Hepatocyte (in vitro differentiated cells): Measurements from ENCODE around the gene SLC41A2. TPM values are rescaled to one million over a fixed set of nuclear protein-coding genes. Genes with fewer than 3 reads are reported as not detected.

Experiments used
- DNase-seq: peaks from one replicate; pipeline ENCODE4 v3.0.0-alpha.2; 2016; ENCODE audit warnings: low spot score
- H2AFZ ChIP-seq: fragments of 200-600 bp; sonication (generic); 2 replicates; pipeline ENCODE4 v1.6.0; 2016; ENCODE audit warnings: antibody characterized with exemption, mild to moderate bottlenecking
- H3K27ac ChIP-seq: fragments of 200-600 bp; sonication (generic); 2 replicates; pipeline ENCODE4 v1.5.1; 2016; ENCODE audit warnings: mild to moderate bottlenecking
- H3K27me3 ChIP-seq: fragments of 200-600 bp; sonication (generic); 2 replicates; pipeline ENCODE4 v1.6.1; 2016
- H3K36me3 ChIP-seq: fragments of 200-600 bp; sonication (generic); replicated peaks from 2 replicates; pipeline ENCODE4 v1.5.1; 2016; ENCODE audit warnings: low read depth; ENCODE audit not compliant: insufficient read depth
- H3K4me1 ChIP-seq: fragments of 200-600 bp; sonication (generic); 2 replicates; pipeline ENCODE4 v1.5.1; 2016; ENCODE audit warnings: mild to moderate bottlenecking, moderate library complexity; ENCODE audit not compliant: insufficient read depth
- H3K4me2 ChIP-seq: fragments of 200-600 bp; sonication (generic); 2 replicates; pipeline ENCODE4 v1.6.0; 2016
- H3K4me3 ChIP-seq: fragments of 200-600 bp; sonication (generic); 2 replicates; pipeline ENCODE4 v1.5.1; 2016; ENCODE audit warnings: mild to moderate bottlenecking
- H3K79me2 ChIP-seq: fragments of 200-600 bp; sonication (generic); 2 replicates; pipeline ENCODE4 v1.6.0; 2017; ENCODE audit warnings: mild to moderate bottlenecking
- H3K9me2 ChIP-seq: fragments of 200-600 bp; sonication (generic); replicated peaks from 2 replicates; pipeline ENCODE4 v1.6.0; 2017; ENCODE audit warnings: mild to moderate bottlenecking; ENCODE audit not compliant: insufficient read depth
- H3K9me3 ChIP-seq: fragments of 200-600 bp; sonication (generic); 2 replicates; pipeline ENCODE4 v1.5.1; 2016; ENCODE audit warnings: low read depth, mild to moderate bottlenecking
- H4K20me1 ChIP-seq: fragments of 200-600 bp; sonication (generic); 2 replicates; pipeline ENCODE4 v1.6.0; 2016; ENCODE audit warnings: mild to moderate bottlenecking; ENCODE audit not compliant: insufficient read depth, poor library complexity, severe bottlenecking
- EZH2 ChIP-seq: fragments of 200-600 bp; sonication (generic); IDR thresholded peaks from 2 replicates; pipeline ENCODE4 v1.6.1; 2016; ENCODE audit warnings: antibody characterized with exemption, mild to moderate bottlenecking, borderline replicate concordance
- EZH2phosphoT487 ChIP-seq: fragments of 200-600 bp; sonication (generic); IDR thresholded peaks from one replicate; pipeline ENCODE4 v1.6.1; 2018; ENCODE audit warnings: antibody characterized with exemption, mild to moderate bottlenecking, low read depth, moderate library complexity; ENCODE audit not compliant: unreplicated experiment, severe bottlenecking
- WGBS: methylation state at CpG from one replicate; pipeline ENCODE4 v1.1.6; 2016; ENCODE audit warnings: low lambda C conversion rate; ENCODE audit errors: missing lambda C conversion rate; 5-methylcytosine and 5-hydroxymethylcytosine counted together
- polyA plus RNA-seq: library from polyadenylated mRNA; unstranded; fragments of >200 nt; fragmentation: Nextera tagmentation; extraction: Ambion mirVana; gene quantifications from 2 replicates; pipeline ENCODE4 v1.2.1, GENCODE V29; 2016
- total RNA-seq: library from RNA; depleted of rRNA; stranded (reverse); fragments of >200 nt; gene quantifications from 2 replicates; pipeline ENCODE4 v1.2.3, GENCODE V29; 2014
- TF ChIP-seq, protein P1 (sequence below): fragments of 200-600 bp; sonication (generic); IDR thresholded peaks from 2 replicates; pipeline ENCODE4 v1.5.1; 2016; ENCODE audit warnings: antibody characterized with exemption, mild to moderate bottlenecking; ENCODE audit not compliant: poor library complexity

SLC41A2 gene
- total RNA-seq (42.8 and 48.2 TPM in 2 replicates), polyA plus RNA-seq (8.3 and 8.4 TPM in 2 replicates)

DNA sequence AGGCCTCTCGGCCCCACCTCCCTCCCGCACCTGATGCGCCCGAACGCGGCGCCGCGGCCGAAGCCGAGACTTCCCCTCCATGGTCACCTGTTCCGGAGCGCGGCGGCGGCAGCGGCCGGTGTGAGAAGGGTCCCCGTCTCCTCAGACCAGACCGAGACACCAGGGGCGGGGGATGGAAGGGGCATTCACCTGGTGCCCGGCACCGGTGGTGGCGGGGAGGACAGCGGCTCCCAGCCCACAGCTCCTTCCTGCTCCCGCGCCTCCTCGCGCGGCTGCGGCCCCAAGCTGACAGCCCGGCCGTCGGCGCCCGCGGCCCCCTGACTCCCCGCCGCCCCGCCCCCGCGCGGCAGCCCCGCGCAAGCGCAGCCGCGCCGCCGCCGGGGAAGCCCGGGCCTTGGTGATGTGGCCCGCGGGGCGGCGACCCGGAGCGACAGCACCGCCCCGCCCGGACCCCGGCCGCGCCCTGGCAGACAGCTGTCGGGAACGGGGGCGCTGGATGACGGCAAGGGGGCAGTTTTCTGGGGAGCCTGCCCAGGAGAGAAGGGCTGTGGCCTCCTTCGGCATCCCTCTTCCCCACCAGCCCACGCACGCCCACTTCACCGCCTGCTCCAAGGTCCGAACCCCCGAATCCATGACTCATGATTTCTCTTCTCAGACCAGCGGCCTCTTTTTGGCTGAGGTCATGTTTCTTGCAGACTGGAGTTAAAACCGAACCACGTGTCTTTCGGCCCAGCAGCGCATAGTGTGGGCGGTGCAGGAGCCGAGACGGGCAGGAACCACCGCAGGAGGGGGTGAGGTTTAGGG, at the start of gene SLC41A2:
SLC41A2 (minus strand) TSS at position 290 of the 804 bp plus-strand sequence. CDS start 29,763 bp downstream, outside the sequence.
- H3K4me2 ChIP-seq, result peak within 1 kb of the TSS; percentile 88
- peak; percentile 89 for DNase-seq
- peak within 1 kb of the TSS; percentile 97 for H2AFZ ChIP-seq
- H3K36me3 ChIP-seq, result no peaks in the 10 kb centered on the region
- TF ChIP-seq EZH2phosphoT487 (no peak), EZH2 (no peak)
- TF ChIP-seq, protein P1, sequence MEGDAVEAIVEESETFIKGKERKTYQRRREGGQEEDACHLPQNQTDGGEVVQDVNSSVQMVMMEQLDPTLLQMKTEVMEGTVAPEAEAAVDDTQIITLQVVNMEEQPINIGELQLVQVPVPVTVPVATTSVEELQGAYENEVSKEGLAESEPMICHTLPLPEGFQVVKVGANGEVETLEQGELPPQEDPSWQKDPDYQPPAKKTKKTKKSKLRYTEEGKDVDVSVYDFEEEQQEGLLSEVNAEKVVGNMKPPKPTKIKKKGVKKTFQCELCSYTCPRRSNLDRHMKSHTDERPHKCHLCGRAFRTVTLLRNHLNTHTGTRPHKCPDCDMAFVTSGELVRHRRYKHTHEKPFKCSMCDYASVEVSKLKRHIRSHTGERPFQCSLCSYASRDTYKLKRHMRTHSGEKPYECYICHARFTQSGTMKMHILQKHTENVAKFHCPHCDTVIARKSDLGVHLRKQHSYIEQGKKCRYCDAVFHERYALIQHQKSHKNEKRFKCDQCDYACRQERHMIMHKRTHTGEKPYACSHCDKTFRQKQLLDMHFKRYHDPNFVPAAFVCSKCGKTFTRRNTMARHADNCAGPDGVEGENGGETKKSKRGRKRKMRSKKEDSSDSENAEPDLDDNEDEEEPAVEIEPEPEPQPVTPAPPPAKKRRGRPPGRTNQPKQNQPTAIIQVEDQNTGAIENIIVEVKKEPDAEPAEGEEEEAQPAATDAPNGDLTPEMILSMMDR, result no peak
- H3K27me3 ChIP-seq, result peaks cover 5% of the 10 kb centered on the region
- peaks cover 9% of the 10 kb centered on the region for H3K79me2 ChIP-seq
- H3K4me1 ChIP-seq, result peaks cover 19% of the 10 kb centered on the region
- H3K9me3 ChIP-seq, result no peaks in the 10 kb centered on the region
- H4K20me1 ChIP-seq, result no peaks in the 10 kb centered on the region
- H3K9me2 ChIP-seq, result no peaks in the 10 kb centered on the region
- peak within 1 kb of the TSS; percentile 84 for H3K27ac ChIP-seq
- peak within 1 kb of the TSS; percentile 99 for H3K4me3 ChIP-seq
- 2% methylated on average over 20 of the region's 83 CpGs for WGBS

DNA sequence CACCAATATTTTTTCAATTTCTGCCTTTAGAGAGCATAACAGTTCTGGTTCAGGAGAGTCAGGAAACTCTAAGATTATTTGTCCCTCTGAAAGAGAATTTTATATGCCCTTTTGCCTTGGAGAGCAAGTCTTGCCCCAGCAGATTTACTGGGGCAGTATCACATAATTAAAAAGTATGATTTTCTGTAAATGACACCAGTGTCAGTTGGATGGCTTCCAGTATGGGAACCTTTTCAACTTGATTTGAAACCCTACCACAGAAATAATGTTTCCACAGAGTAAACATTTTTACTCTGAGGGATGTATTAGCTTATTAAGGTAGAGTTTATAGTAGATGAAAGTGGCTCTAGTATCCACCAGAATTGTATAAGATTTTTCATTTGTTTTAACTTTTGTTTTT, 43.4 kb upstream of the SLC41A2 start:
- DNase-seq, result no peak
- Histone ChIP-seq H2AFZ (no peak overlapping the region), H3K9me3 (no peaks in the 10 kb centered on the region), H3K79me2 (no peaks in the 10 kb centered on the region), H3K4me3 (no peak overlapping the region), H3K9me2 (no peaks in the 10 kb centered on the region), H3K4me2 (no peak overlapping the region), H3K27me3 (no peaks in the 10 kb centered on the region), H3K36me3 (no peaks in the 10 kb centered on the region), H4K20me1 (no peaks in the 10 kb centered on the region), H3K4me1 (no peaks in the 10 kb centered on the region), H3K27ac (no peak overlapping the region)
- TF ChIP-seq, protein P1, result no peak
- peak; percentile 32 for TF ChIP-seq EZH2phosphoT487

GRCh38 chr12:104999347-104999685, 41.2 kb upstream of the SLC41A2 start:
- Histone ChIP-seq H4K20me1 (no peaks in the 10 kb centered on the region), H3K4me2 (no peak overlapping the region), H2AFZ (no peak overlapping the region), H3K27me3 (no peaks in the 10 kb centered on the region), H3K79me2 (no peaks in the 10 kb centered on the region), H3K9me2 (no peaks in the 10 kb centered on the region), H3K4me3 (no peak overlapping the region), H3K9me3 (no peaks in the 10 kb centered on the region), H3K4me1 (no peaks in the 10 kb centered on the region), H3K27ac (no peak overlapping the region), H3K36me3 (no peaks in the 10 kb centered on the region)
- DNase-seq, result no peak
- no peak for TF ChIP-seq EZH2
- TF ChIP-seq EZH2phosphoT487, result no peak
- TF ChIP-seq, protein P1, result no peak
- WGBS, result 66% methylated on average over 7 of the region's 7 CpGs
